K562 (cell line): ENCODE results near the gene TCF12. TPM values are rescaled to one million over a fixed set of nuclear protein-coding genes. Genes with fewer than 3 reads are reported as not detected.
A peak's percentile ranks its signal among the peaks of the same experiment; 100 is the strongest.

Experiments
- ATAC-seq: fragments of 200-7000 bp; cut with Tn5 transposase; 3 replicates; pipeline ENCODE4 v1.9.1; 2020; ENCODE audit warnings: moderate library complexity
- BruUV-seq: library from RNA; stranded (reverse); fragments of 400-500 nt; replicated peaks from 2 replicates; lab custom pipeline; 2021; lab: Mats Ljungman, UMichigan
- CTCF ChIA-PET: fragments of 300-600 bp; formaldehyde crosslinking; extraction: SDS; loops from one replicate; lab custom pipeline; 2021; ENCODE audit warnings: low intra/inter-chr PET ratio; lab: Yijun Ruan, JAX
- POLR2A ChIA-PET: fragments of 300-600, 350-650 bp; sonication (Branson Sonifier 250); formaldehyde crosslinking; extraction: SDS; loops from one replicate; lab custom pipeline; 2021; ENCODE audit warnings: antibody characterized with exemption, inconsistent platforms; lab: Yijun Ruan, JAX
- DNase-seq, 4 experiments: peaks; one replicate each; pipeline versions ENCODE4 v3.0.0 to v3.0.0-alpha.2; 2011 to 2018; ENCODE audit warnings: low spot score in 3 of 4, mixed read lengths in 3 of 4; ENCODE audit errors: extremely low read depth in 1 of 4
- FAIRE-seq: peaks from 2 replicates; lab custom pipeline; 2011; peaks lifted over from hg19 to GRCh38; lab: Jason Lieb, UNC
- H2AFZ ChIP-seq: 2 replicates; pipeline ENCODE4 v1.6.0; 2011; ENCODE audit warnings: low read depth, low read length, control low read depth, inconsistent platforms
- H3K27ac ChIP-seq: fragments of 200-600 bp; 3 replicates; pipeline ENCODE4 v1.8.0; 2011; ENCODE audit warnings: low read depth, mild to moderate bottlenecking, control low read depth, inconsistent platforms, low read length, moderate library complexity, mixed read lengths; ENCODE audit errors: extremely low read depth
- H3K27me3 ChIP-seq, 2 experiments: fragments of 300-600 bp in 1 of 2; 2 replicates in 1 of 2; 3 replicates in 1 of 2; pipeline versions ENCODE4 v1.6.0 to v1.8.0; 2011; ENCODE audit warnings: inconsistent platforms in 2 of 2, low read length in 2 of 2, mild to moderate bottlenecking in 1 of 2, mixed read lengths in 1 of 2, moderate library complexity in 1 of 2; ENCODE audit not compliant: control insufficient read depth in 2 of 2, insufficient read depth in 2 of 2
- H3K36me3 ChIP-seq: fragments of 300-600 bp; 3 replicates; pipeline ENCODE4 v1.8.0; 2011; ENCODE audit warnings: mild to moderate bottlenecking, low read length, inconsistent platforms; ENCODE audit not compliant: control insufficient read depth, insufficient read depth
- H3K4me1 ChIP-seq, 2 experiments: fragments of 200-600 bp in 1 of 2; replicated peaks in 1 of 2; 2 replicates in 1 of 2; 3 replicates in 1 of 2; pipeline versions ENCODE4 v1.5.1 to v1.8.0; 2011; ENCODE audit warnings: inconsistent platforms in 2 of 2, low read length in 2 of 2, mild to moderate bottlenecking in 1 of 2, mixed read lengths in 1 of 2, moderate library complexity in 1 of 2; ENCODE audit not compliant: control insufficient read depth in 2 of 2, insufficient read depth in 2 of 2
- H3K4me2 ChIP-seq: 2 replicates; pipeline ENCODE4 v1.6.1; 2011; ENCODE audit warnings: low read length, control low read depth, inconsistent platforms, mixed read lengths; ENCODE audit not compliant: insufficient read depth
- H3K4me3 ChIP-seq: fragments of 200-600 bp; sonication (generic), shearing (Covaris generic); 2 replicates; pipeline ENCODE4 v1.5.1; 2016; ENCODE audit warnings: control low read depth, inconsistent platforms
- H3K79me2 ChIP-seq: fragments of 200-600 bp; 3 replicates; pipeline ENCODE4 v1.8.0; 2011; ENCODE audit warnings: low read length, inconsistent platforms; ENCODE audit not compliant: control insufficient read depth, insufficient read depth
- H3K9ac ChIP-seq, 2 experiments: 2 replicates each; pipeline versions ENCODE4 v1.6.0 to v1.6.1; 2011; ENCODE audit warnings: low read depth in 2 of 2, low read length in 2 of 2, control low read depth in 1 of 2, inconsistent platforms in 1 of 2, mild to moderate bottlenecking in 1 of 2, mixed read lengths in 1 of 2; ENCODE audit not compliant: insufficient read depth in 1 of 2
- H3K9me1 ChIP-seq: one replicate; pipeline ENCODE4 v1.6.0; 2011; ENCODE audit warnings: inconsistent platforms, mild to moderate bottlenecking, low read length, moderate library complexity; ENCODE audit not compliant: control insufficient read depth, insufficient read depth
- H3K9me3 ChIP-seq: replicated peaks from 2 replicates; pipeline ENCODE4 v1.5.1; 2011; ENCODE audit warnings: low read depth, low read length, inconsistent platforms; ENCODE audit not compliant: control insufficient read depth, insufficient read depth
- H4K20me1 ChIP-seq: replicated peaks from 2 replicates; pipeline ENCODE4 v1.6.1; 2011; ENCODE audit warnings: low read length, inconsistent platforms, mixed read lengths; ENCODE audit not compliant: control insufficient read depth, insufficient read depth
- ETV5 ChIP-seq: sonication (generic); formaldehyde crosslinking; IDR thresholded peaks from 2 replicates; pipeline ENCODE4 v1.4.0; 2020; ENCODE audit warnings: low read depth, mild to moderate bottlenecking, missing genetic modification reagents
- FOXK2 ChIP-seq, 2 experiments: fragments of 450-650 bp; IDR thresholded peaks in 1 of 2; conservative IDR thresholded peaks in 1 of 2; 2 replicates each; pipeline ENCODE4 v1.6.1; 2016; ENCODE audit warnings: low read depth in 2 of 2, mild to moderate bottlenecking in 1 of 2
- GABPB1 ChIP-seq: sonication (generic); formaldehyde crosslinking; IDR thresholded peaks from 2 replicates; pipeline ENCODE4 v1.8.0; 2022; ENCODE audit warnings: mild to moderate bottlenecking, missing genetic modification reagents
- HDAC8 ChIP-seq: fragments of 450-650 bp; IDR thresholded peaks from 2 replicates; pipeline ENCODE4 v1.6.1; 2016; ENCODE audit warnings: mild to moderate bottlenecking, missing genetic modification characterization, moderate library complexity, missing compliant biosample characterization
- HNRNPLL ChIP-seq: fragments of 200-400 bp; formaldehyde crosslinking; IDR thresholded peaks from 2 replicates; pipeline ENCODE4 v1.6.1; 2017; ENCODE audit warnings: low read length, low read depth, mild to moderate bottlenecking; ENCODE audit not compliant: poor library complexity, severe bottlenecking
- MAFG ChIP-seq: fragments of 450-650 bp; conservative IDR thresholded peaks from 2 replicates; pipeline ENCODE4 v1.6.1; 2016; ENCODE audit warnings: missing genetic modification characterization, missing compliant biosample characterization
- MEF2D ChIP-seq: conservative IDR thresholded peaks from 2 replicates; pipeline ENCODE4 v1.6.1; 2016; ENCODE audit warnings: low read depth, missing genetic modification characterization, missing compliant biosample characterization
- MEIS2 ChIP-seq: fragments of 450-650 bp; IDR thresholded peaks from 2 replicates; pipeline ENCODE4 v1.6.1; 2014; ENCODE audit warnings: mild to moderate bottlenecking; ENCODE audit not compliant: partially characterized antibody
- POLR2AphosphoS2 ChIP-seq: IDR thresholded peaks from 2 replicates; pipeline ENCODE4 v1.6.1; 2012; ENCODE audit warnings: low read length, improper control_type of control experiment
- POLR3A ChIP-seq: IDR thresholded peaks from 2 replicates; pipeline ENCODE4 v1.6.1; 2011; ENCODE audit warnings: borderline replicate concordance, mild to moderate bottlenecking, moderate library complexity; ENCODE audit not compliant: insufficient read length, insufficient read depth; ENCODE audit errors: extremely low read depth
- PREB ChIP-seq: sonication (generic); formaldehyde crosslinking; IDR thresholded peaks from 2 replicates; pipeline ENCODE4 v1.8.1; 2023; ENCODE audit warnings: mild to moderate bottlenecking, missing genetic modification reagents
- SOX6 ChIP-seq: fragments of 450-650 bp; IDR thresholded peaks from 2 replicates; pipeline ENCODE4 v1.6.1; 2014; ENCODE audit warnings: mild to moderate bottlenecking
- TAL1 ChIP-seq: fragments of 450-650 bp; IDR thresholded peaks from 2 replicates; pipeline ENCODE4 v1.6.1; 2016; ENCODE audit warnings: mild to moderate bottlenecking
- TBL1XR1 ChIP-seq, 2 experiments: IDR thresholded peaks; 2 replicates each; pipeline ENCODE4 v1.6.1; 2012; ENCODE audit warnings: improper control_type of control experiment in 2 of 2, low read length in 2 of 2, mild to moderate bottlenecking in 1 of 2
- THAP7 ChIP-seq: fragments of 250-450 bp; sonication (Bioruptor Pico); IDR thresholded peaks from 2 replicates; pipeline ENCODE4 v1.5.0; 2021
- ZFPM2 ChIP-seq: fragments of 250-450 bp; sonication (Bioruptor Pico); IDR thresholded peaks from 2 replicates; pipeline ENCODE4 v1.5.1; 2022; ENCODE audit warnings: mild to moderate bottlenecking
- ZKSCAN8 ChIP-seq: fragments of 200-800 bp; sonication (Bioruptor generic); IDR thresholded peaks from 2 replicates; pipeline ENCODE4 v1.6.1; 2016; ENCODE audit warnings: missing genetic modification characterization, missing compliant biosample characterization
- ZMIZ1 ChIP-seq, 2 experiments: fragments of 150-350 bp in 1 of 2; IDR thresholded peaks; 2 replicates each; pipeline ENCODE4 v1.6.1; 2012 to 2016; ENCODE audit warnings: low read depth in 2 of 2, low read length in 2 of 2, mild to moderate bottlenecking in 1 of 2, moderate library complexity in 1 of 2
- WGBS: fragments of 100-300 bp; shearing (Covaris generic); methylation state at CpG from one replicate; pipeline ENCODE4 v1.1.6; 2016; ENCODE audit warnings: low coverage, mixed read lengths; ENCODE audit not compliant: insufficient coverage; ENCODE audit errors: missing lambda C conversion rate; 5-methylcytosine and 5-hydroxymethylcytosine counted together
- in situ Hi-C: fragments of 300-500 bp; cut with MboI; formaldehyde crosslinking; loops from 4 replicates; pipeline ENCODE4 v1.15.0; 2018; ENCODE audit warnings: inconsistent platforms, mixed read lengths
- intact Hi-C: fragments of 100-400 bp; cut with micrococcal nuclease; formaldehyde crosslinking; loops from 2 replicates; pipeline ENCODE4 v1.14.2; 2022
- polyA plus RNA-seq, 8 experiments: library from polyadenylated mRNA; depleted of rRNA in 4 of 8; stranded (reverse) in 5 of 8; unstranded in 3 of 8; fragments of >200 nt; fragmentation: Nextera tagmentation in 2 of 8; fragmentation: Illumina TruSeq in 1 of 8; extraction: Ambion mirVana in 2 of 8; extraction: Trizol in 1 of 8; gene quantifications; 2 replicates each; pipeline versions ENCODE4 v1.2.1 to v1.2.3, GENCODE V29; 2011 to 2014; ENCODE audit warnings: inconsistent platforms in 1 of 8, missing spikeins in 1 of 8
- total RNA-seq, 7 experiments: library from RNA; depleted of rRNA in 6 of 7; stranded (reverse); fragments of >200 nt in 6 of 7; fragmentation: Illumina TruSeq in 2 of 7; extraction: Trizol in 2 of 7; gene quantifications; 2 replicates each; pipeline versions ENCODE4 v1.2.1 to v1.2.3, GENCODE V29; 2011 to 2021; ENCODE audit warnings: low replicate concordance in 1 of 7

The TCF12 gene
- total and polyA plus RNA-seq, 9 of the 15 experiments (the other 6 are each of a cell fraction or from before 2014, with no cell fraction given) = 10.5 to 132 (median 52.9) TPM

GRCh38 chr15:56923174-56923591 is 4.7 kb downstream of the TCF12 start:
- in situ Hi-C loops = no loop called here
- peak overlapping the region; percentile 43 for H3K4me2 ChIP-seq
- H3K4me3 ChIP-seq = no peak overlapping the region
- peaks cover 8 to 12% of the 10 kb centered on the region in 2 experiments; a peak in 4 of 5 replicates for H3K4me1 ChIP-seq
- ChIA-PET CTCF (no interaction called here), POLR2A (interaction anchor here (1.0 kb wide), 1 partner anchor 26 kb away, joined by 3 read pairs; no protein-coding TSS in a partner anchor)
- H3K9me1 ChIP-seq = no peaks in the 10 kb centered on the region
- peaks cover 46% of the 10 kb centered on the region for H3K36me3 ChIP-seq
- no peak overlapping the region for H2AFZ ChIP-seq
- ATAC-seq = no peak
- H3K27me3 ChIP-seq = no peaks in the 10 kb centered on the region
- H3K9ac ChIP-seq = peak overlapping the region in 1 of 2 experiments; percentile 24; a peak in 1 of 4 replicates
- DNase-seq = peak in 1 of 4 experiments; percentile 27
- no TSS peak for BruUV-seq
- H3K79me2 ChIP-seq = peaks cover 93% of the 10 kb centered on the region
- intact Hi-C loops = loop anchor here (5.0 kb wide), 1 partner anchor 289 kb away; no protein-coding TSS in a partner anchor
- FAIRE-seq = no peak
- no peaks in the 10 kb centered on the region for H3K9me3 ChIP-seq
- 17% methylated on average over 3 of the region's 3 CpGs for WGBS
- H4K20me1 ChIP-seq = no peaks in the 10 kb centered on the region
- H3K27ac ChIP-seq = peak overlapping the region; percentile 44; the same call in 2 of the 3 replicates
- TF ChIP-seq FOXK2 (conservative IDR thresholded peaks at IDR 0.05 in 1 of 2, IDR thresholded peaks at IDR 0.05 in 1 of 2; ENCODE audit: low read depth in 2 of 2) (peak in 1 of 2 experiments; percentile 29; a peak in 1 of 4 replicates), SOX6 (peak; percentile 82), POLR3A (no peak), ZKSCAN8 (CRISPR knock-in tag) (no peak), TAL1 (peak; percentile 52), ZFPM2 (CRISPR knock-in tag) (no peak), MEIS2 (peak; percentile 100), MEF2D (no peak), PREB (CRISPR knock-in tag) (no peak), HDAC8 (tag) (no peak), TBL1XR1 (IDR thresholded peaks at IDR 0.05; ENCODE audit: low read length in 2 of 2) (peak in 1 of 2 experiments; percentile 47; a peak in 1 of 4 replicates), THAP7 (CRISPR knock-in tag) (no peak), ETV5 (CRISPR knock-in tag) (no peak), MAFG (tag) (no peak), HNRNPLL (no peak), POLR2AphosphoS2 (no peak), GABPB1 (CRISPR knock-in tag) (no peak), ZMIZ1 (IDR thresholded peaks at IDR 0.05; ENCODE audit: low read depth in 2 of 2, low read length in 2 of 2) (peak in 1 of 2 experiments; percentile 63; a peak in 1 of 4 replicates)
